Fibroblast of lung (primary cell): ENCODE data around the gene SLC44A5. TPM values are rescaled to one million over a fixed set of nuclear protein-coding genes. Genes with fewer than 3 reads are reported as not detected.
A peak's percentile ranks its signal among the peaks of the same experiment; 100 is the strongest.

Experiments
- DNase-seq, 2 donors: peaks; one replicate each; pipeline versions ENCODE4 v3.0.0 to v3.0.0-alpha.2; 2010; ENCODE audit warnings: low read depth in 2 of 2
- H2AFZ ChIP-seq: 2 replicates; pipeline ENCODE4 v1.5.1; 2012; ENCODE audit warnings: low read length, control low read depth, inconsistent platforms
- H3K27ac ChIP-seq: 2 replicates; pipeline ENCODE4 v1.5.1; 2011; ENCODE audit warnings: low read length, control low read depth; ENCODE audit not compliant: insufficient read depth
- H3K27me3 ChIP-seq: 2 replicates; pipeline ENCODE4 v1.5.1; 2011; ENCODE audit warnings: mild to moderate bottlenecking, low read length; ENCODE audit not compliant: control insufficient read depth, insufficient read depth
- H3K36me3 ChIP-seq: 2 replicates; pipeline ENCODE4 v1.5.1; 2011; ENCODE audit warnings: low read length; ENCODE audit not compliant: control insufficient read depth, insufficient read depth
- H3K4me1 ChIP-seq: 2 replicates; pipeline ENCODE4 v1.5.1; 2011; ENCODE audit warnings: low read length; ENCODE audit not compliant: control insufficient read depth, insufficient read depth; ENCODE audit errors: extremely low read depth
- H3K4me2 ChIP-seq: 2 replicates; pipeline ENCODE4 v1.5.1; 2011; ENCODE audit warnings: low read length, control low read depth; ENCODE audit not compliant: insufficient read depth; ENCODE audit errors: extremely low read depth
- H3K4me3 ChIP-seq, 4 experiments: fragments of 200-600 bp in 1 of 4; sonication (generic) in 1 of 4; replicated peaks in 1 of 4; 2 replicates each; pipeline ENCODE4 v1.5.1; 2011 to 2016; ENCODE audit warnings: low read length in 4 of 4, low read depth in 3 of 4, mild to moderate bottlenecking in 3 of 4, control low read depth in 2 of 4, inconsistent platforms in 1 of 4, mixed read lengths in 1 of 4; ENCODE audit not compliant: insufficient read depth in 1 of 4; ENCODE audit errors: control extremely low read depth in 1 of 4
- H3K79me2 ChIP-seq: 2 replicates; pipeline ENCODE4 v1.5.1; 2012; ENCODE audit warnings: mild to moderate bottlenecking, low read length, inconsistent platforms; ENCODE audit not compliant: control insufficient read depth, insufficient read depth
- H3K9ac ChIP-seq: 2 replicates; pipeline ENCODE4 v1.5.1; 2011; ENCODE audit warnings: mild to moderate bottlenecking, low read length, control low read depth; ENCODE audit not compliant: insufficient read depth
- H3K9me3 ChIP-seq: 2 replicates; pipeline ENCODE4 v1.5.1; 2012; ENCODE audit warnings: low read depth, low read length; ENCODE audit not compliant: control insufficient read depth, insufficient read depth
- H4K20me1 ChIP-seq: 2 replicates; pipeline ENCODE4 v1.5.1; 2011; ENCODE audit warnings: low read length; ENCODE audit not compliant: control insufficient read depth, insufficient read depth; ENCODE audit errors: extremely low read depth
- CTCF ChIP-seq, 2 donors: IDR thresholded peaks in 1 of 2; conservative IDR thresholded peaks in 1 of 2; 1 replicate in 1 of 2; 2 replicates in 1 of 2; pipeline ENCODE4 v1.5.1; 2011 to 2012; ENCODE audit warnings: low read length in 2 of 2, control low read depth in 1 of 2, inconsistent platforms in 1 of 2, low read depth in 1 of 2, mild to moderate bottlenecking in 1 of 2
- EZH2 ChIP-seq: IDR thresholded peaks from 2 replicates; pipeline ENCODE4 v1.5.1; 2012; ENCODE audit warnings: low read length, control low read depth, mild to moderate bottlenecking; ENCODE audit errors: missing control alignments
- polyA plus RNA-seq, 2 donors: library from polyadenylated mRNA; depleted of rRNA in 1 of 2; stranded (reverse) in 1 of 2; unstranded in 1 of 2; fragments of >200 nt; gene quantifications; 2 replicates each; pipeline ENCODE4 v1.2.1, GENCODE V29; 2011 to 2012; ENCODE audit warnings: missing spikeins in 1 of 2
- total RNA-seq: library from RNA; depleted of rRNA; stranded (reverse); fragments of >200 nt; gene quantifications from 2 replicates; pipeline ENCODE4 v1.2.1, GENCODE V29; 2014

SLC44A5 gene
- total and polyA plus RNA-seq, 2 donors (not counting 1 experiment from before 2014, with no cell fraction given), result under 0.01 to 0.03 TPM

DNA sequence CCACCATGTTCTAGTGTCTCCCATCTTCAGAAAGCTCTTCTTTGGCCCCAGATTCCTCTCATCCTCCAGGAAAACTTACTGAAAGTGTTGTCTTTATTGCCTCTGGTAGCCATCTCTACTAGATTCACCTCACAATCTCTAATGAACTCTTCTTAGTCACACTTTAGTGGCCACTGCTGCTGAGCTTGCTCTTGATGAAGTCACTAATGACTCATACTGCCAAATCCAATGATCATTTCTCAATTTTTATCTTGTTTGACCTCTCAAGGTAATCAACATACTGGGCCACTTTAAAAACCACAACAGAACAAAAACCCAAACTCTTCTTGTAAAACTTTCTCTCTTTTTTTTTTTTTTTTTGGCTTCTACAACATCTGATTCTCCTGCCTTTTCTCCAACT is 280.3 kb downstream of the SLC44A5 start:
- Histone ChIP-seq H3K4me3 (no peak overlapping the region), H4K20me1 (no peaks in the 10 kb centered on the region), H3K4me2 (no peak overlapping the region), H3K9me3 (no peaks in the 10 kb centered on the region), H3K27ac (no peak overlapping the region), H3K27me3 (no peaks in the 10 kb centered on the region), H3K79me2 (no peaks in the 10 kb centered on the region), H3K9ac (no peak overlapping the region), H3K4me1 (no peaks in the 10 kb centered on the region), H3K36me3 (no peaks in the 10 kb centered on the region), H2AFZ (no peak overlapping the region)
- TF ChIP-seq EZH2 (no peak), CTCF (conservative IDR thresholded peaks at IDR 0.05 in 1 of 2, IDR thresholded peaks at IDR 0.05 in 1 of 2; ENCODE audit: low read depth in 1 of 2, low read length in 2 of 2) (no peak)
- DNase-seq, result peak in 1 of 2 donors; percentile 76

DNA sequence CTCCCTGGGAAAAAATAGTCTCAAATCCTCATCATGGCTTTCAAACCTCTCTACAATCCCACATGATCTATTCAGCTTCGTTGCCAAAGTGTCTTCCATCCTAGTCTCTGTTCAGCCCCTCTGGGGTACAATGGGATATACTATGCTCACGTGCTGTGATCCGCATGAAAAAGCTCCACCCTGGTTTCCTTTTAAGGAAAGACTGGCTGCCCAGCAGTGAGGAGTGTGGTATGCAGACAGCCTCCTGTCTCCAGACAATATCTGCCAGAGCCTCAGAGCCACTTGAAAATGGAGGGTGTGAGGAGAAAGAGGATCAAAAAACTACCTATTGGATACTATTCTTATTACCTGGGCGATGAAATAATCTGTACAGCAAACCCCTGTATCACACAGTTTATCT is 282.2 kb downstream of the SLC44A5 start:
- no peak overlapping the region for H3K9ac ChIP-seq
- no peak overlapping the region for H3K4me2 ChIP-seq
- H3K4me1 ChIP-seq, result no peaks in the 10 kb centered on the region
- H3K27ac ChIP-seq, result no peak overlapping the region
- H3K4me3 ChIP-seq, result no peak overlapping the region
- no peak for TF ChIP-seq CTCF (conservative IDR thresholded peaks at IDR 0.05 in 1 of 2, IDR thresholded peaks at IDR 0.05 in 1 of 2; ENCODE audit: low read depth in 1 of 2, low read length in 2 of 2)
- no peak for TF ChIP-seq EZH2
- H2AFZ ChIP-seq, result no peak overlapping the region
- no peak for DNase-seq
- H3K9me3 ChIP-seq, result no peaks in the 10 kb centered on the region
- no peaks in the 10 kb centered on the region for H3K36me3 ChIP-seq
- H4K20me1 ChIP-seq, result no peaks in the 10 kb centered on the region
- no peaks in the 10 kb centered on the region for H3K79me2 ChIP-seq
- H3K27me3 ChIP-seq, result no peaks in the 10 kb centered on the region

DNA sequence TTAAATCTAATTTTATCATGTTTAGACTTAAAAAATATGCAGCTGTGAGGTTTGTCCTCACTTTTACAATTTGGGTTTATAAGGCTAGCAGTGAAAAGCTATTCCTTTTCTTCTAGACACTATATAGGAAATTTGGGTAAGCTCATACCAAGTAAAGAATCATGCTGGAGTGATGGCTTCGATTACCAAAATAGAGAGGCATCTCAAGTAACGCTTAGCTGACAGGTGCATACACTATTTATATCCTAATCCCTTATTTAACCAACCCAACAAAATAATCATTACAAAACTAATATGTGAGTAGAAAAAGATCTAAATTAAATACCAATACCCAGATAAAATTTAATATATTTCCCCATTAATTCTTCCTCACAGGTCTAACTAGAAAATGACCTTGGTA is 283.5 kb downstream of the SLC44A5 start:
- no peaks in the 10 kb centered on the region for H3K4me1 ChIP-seq
- H3K4me2 ChIP-seq, result no peak overlapping the region
- H3K9ac ChIP-seq, result no peak overlapping the region
- H3K27ac ChIP-seq, result no peak overlapping the region
- no peak for DNase-seq
- no peak overlapping the region for H2AFZ ChIP-seq
- TF ChIP-seq EZH2, result no peak
- TF ChIP-seq CTCF (conservative IDR thresholded peaks at IDR 0.05 in 1 of 2, IDR thresholded peaks at IDR 0.05 in 1 of 2; ENCODE audit: low read depth in 1 of 2, low read length in 2 of 2), result no peak
- no peaks in the 10 kb centered on the region for H3K79me2 ChIP-seq
- H3K9me3 ChIP-seq, result no peaks in the 10 kb centered on the region
- H3K27me3 ChIP-seq, result no peaks in the 10 kb centered on the region
- H3K36me3 ChIP-seq, result no peaks in the 10 kb centered on the region
- no peaks in the 10 kb centered on the region for H4K20me1 ChIP-seq
- H3K4me3 ChIP-seq, result no peak overlapping the region
